AG04450 (cell line): ENCODE measurements around the gene ADAM10. TPM values are rescaled to one million over a fixed set of nuclear protein-coding genes. Genes with fewer than 3 reads are reported as not detected.
"Not testable (repeated sequence)": the region's sequence is repeated elsewhere in the genome, so short reads cannot be mapped to it uniquely, and the experiment has no call there.

Source experiments
- CTCF ChIA-PET: fragments of 300-600, 350-600 bp; formaldehyde crosslinking; extraction: SDS; loops from one replicate; lab custom pipeline; 2022; ENCODE audit warnings: antibody characterized with exemption, inconsistent platforms; lab: Charles Lee
- POLR2A ChIA-PET: fragments of 350-600 bp; formaldehyde crosslinking; extraction: SDS; loops from one replicate; lab custom pipeline; 2021; ENCODE audit warnings: antibody characterized with exemption, inconsistent platforms; lab: Yijun Ruan, JAX
- DNase-seq: peaks from one replicate; pipeline ENCODE4 v3.0.0-alpha.2; 2011; ENCODE audit warnings: low read depth, low spot score
- H3K27ac ChIP-seq: one replicate; pipeline ENCODE4 v1.5.1; 2012; ENCODE audit warnings: low read depth, low read length, control low read depth
- H3K27me3 ChIP-seq: one replicate; pipeline ENCODE4 v1.6.0; 2012; ENCODE audit warnings: low read length; ENCODE audit not compliant: control insufficient read depth, insufficient read depth
- H3K4me3 ChIP-seq: 2 replicates; pipeline ENCODE4 v1.5.1; 2011; ENCODE audit warnings: mild to moderate bottlenecking, low read depth, low read length, control low read depth
- H3K9me3 ChIP-seq: 2 replicates; pipeline ENCODE4 v1.5.1; 2012; ENCODE audit warnings: low read length; ENCODE audit not compliant: control insufficient read depth, insufficient read depth
- polyA plus RNA-seq: library from polyadenylated mRNA; depleted of rRNA; stranded (reverse); fragments of >200 nt; gene quantifications from 2 replicates; pipeline ENCODE4 v1.2.3, GENCODE V29; 2011
- TF ChIP-seq, protein P1 (sequence below): IDR thresholded peaks from 2 replicates; pipeline ENCODE4 v1.5.1; 2011; ENCODE audit warnings: low read depth, low read length, control low read depth, inconsistent platforms

Gene ADAM10
- polyA plus RNA-seq, 1 experiment = 220 TPM

DNA sequence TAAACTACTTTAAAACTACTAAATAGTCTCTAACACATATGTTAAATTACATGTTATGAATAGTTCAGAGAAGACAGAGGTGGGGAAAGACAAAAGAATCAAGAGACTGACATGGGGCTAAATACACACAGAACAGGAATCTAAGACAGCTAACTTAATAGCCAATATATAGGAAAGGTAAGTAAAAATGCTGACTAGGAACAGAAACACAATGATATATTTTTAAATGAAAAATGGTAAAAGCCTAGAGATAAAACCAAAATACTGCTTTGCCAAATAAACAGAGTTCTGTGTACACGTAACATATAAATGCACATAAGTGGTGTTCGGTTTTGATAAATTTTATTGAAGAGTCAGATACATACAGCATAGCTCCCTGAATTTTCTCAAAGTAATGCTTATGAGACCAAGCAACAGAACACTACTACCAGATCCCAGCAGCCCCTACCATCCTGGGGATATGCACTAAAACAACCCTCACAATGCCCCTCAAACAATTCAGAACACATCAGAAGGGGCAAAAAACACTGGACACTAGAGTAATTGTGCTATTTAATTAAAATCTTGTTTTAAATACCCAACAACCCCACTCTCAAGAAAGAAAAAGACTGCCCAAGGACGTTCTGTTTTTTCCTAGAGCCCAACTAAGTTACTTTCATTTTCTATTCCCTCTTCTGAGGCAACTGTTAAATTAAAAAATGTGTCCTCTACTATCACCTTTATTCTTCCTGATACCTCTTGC lies 121.1 kb downstream of the ADAM10 start:
- TF ChIP-seq, protein P1, sequence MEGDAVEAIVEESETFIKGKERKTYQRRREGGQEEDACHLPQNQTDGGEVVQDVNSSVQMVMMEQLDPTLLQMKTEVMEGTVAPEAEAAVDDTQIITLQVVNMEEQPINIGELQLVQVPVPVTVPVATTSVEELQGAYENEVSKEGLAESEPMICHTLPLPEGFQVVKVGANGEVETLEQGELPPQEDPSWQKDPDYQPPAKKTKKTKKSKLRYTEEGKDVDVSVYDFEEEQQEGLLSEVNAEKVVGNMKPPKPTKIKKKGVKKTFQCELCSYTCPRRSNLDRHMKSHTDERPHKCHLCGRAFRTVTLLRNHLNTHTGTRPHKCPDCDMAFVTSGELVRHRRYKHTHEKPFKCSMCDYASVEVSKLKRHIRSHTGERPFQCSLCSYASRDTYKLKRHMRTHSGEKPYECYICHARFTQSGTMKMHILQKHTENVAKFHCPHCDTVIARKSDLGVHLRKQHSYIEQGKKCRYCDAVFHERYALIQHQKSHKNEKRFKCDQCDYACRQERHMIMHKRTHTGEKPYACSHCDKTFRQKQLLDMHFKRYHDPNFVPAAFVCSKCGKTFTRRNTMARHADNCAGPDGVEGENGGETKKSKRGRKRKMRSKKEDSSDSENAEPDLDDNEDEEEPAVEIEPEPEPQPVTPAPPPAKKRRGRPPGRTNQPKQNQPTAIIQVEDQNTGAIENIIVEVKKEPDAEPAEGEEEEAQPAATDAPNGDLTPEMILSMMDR = no peak
- H3K27me3 ChIP-seq = no peaks in the 10 kb centered on the region
- H3K9me3 ChIP-seq = 0 out of 2 replicates have a peak, but pooled peaks cover 2% of the 10 kb centered on the region
- ChIA-PET POLR2A (no interaction called here), CTCF (interaction anchor here (0.9 kb wide), 1 partner anchor 400 kb away, joined by 3 read pairs; no protein-coding TSS in a partner anchor)
- no peak overlapping the region for H3K27ac ChIP-seq
- no peak for DNase-seq
- H3K4me3 ChIP-seq = peak overlapping the region; percentile 34

- TF ChIP-seq, protein P1 = no peak
- no peak overlapping the region for H3K4me3 ChIP-seq
- H3K27ac ChIP-seq = no peak overlapping the region
- ChIA-PET CTCF (interaction anchor here (0.9 kb wide), 1 partner anchor 400 kb away, joined by 3 read pairs; no protein-coding TSS in a partner anchor), POLR2A (no interaction called here)
- no peak for DNase-seq
- 0 out of 2 replicates have a peak, but pooled peaks cover 2% of the 10 kb centered on the region for H3K9me3 ChIP-seq
- H3K27me3 ChIP-seq = no peaks in the 10 kb centered on the region
Observed at GRCh38 chr15:58627701-58628100, 121.8 kb downstream of the ADAM10 start.

- TF ChIP-seq, protein P1 = no peak
- Histone ChIP-seq H3K4me3 (no peak overlapping the region), H3K27ac (no peak overlapping the region), H3K9me3 (0 out of 2 replicates have a peak, but pooled peaks cover 2% of the 10 kb centered on the region), H3K27me3 (no peaks in the 10 kb centered on the region)
- no peak for DNase-seq
- POLR2A ChIA-PET = no interaction called here
- CTCF ChIA-PET = no interaction called here
Observed at GRCh38 chr15:58627046-58627445, 122.5 kb downstream of the ADAM10 start.

DNA sequence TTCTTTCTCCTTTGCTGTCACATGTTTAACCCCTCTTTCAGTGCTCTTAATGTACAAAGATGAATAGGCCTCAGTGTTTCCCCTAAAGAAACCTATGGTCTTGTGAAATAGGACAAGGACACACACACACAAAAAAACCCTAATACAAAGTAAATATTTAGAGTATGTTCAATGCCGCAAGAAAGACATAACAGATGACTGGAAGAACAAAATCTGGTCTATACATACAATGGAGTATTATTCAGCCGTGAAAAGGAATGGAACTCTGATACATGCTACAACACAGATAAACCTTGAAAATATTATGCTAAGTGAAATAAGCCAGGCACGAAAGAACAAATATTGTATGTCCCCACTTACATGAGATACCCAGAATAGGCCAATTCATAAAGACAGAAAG lies 123.1 kb downstream of the ADAM10 start:
- DNase-seq = no peak
- ChIA-PET CTCF (no interaction called here), POLR2A (no interaction called here)
- TF ChIP-seq, protein P1 = no peak
- Histone ChIP-seq H3K4me3 (no peak overlapping the region), H3K27me3 (no peaks in the 10 kb centered on the region), H3K27ac (no peak overlapping the region), H3K9me3 (0 out of 2 replicates have a peak, but pooled peaks cover 2% of the 10 kb centered on the region)

GRCh38 chr15:58622877-58623276 lies 126.6 kb downstream of the ADAM10 start:
- CTCF ChIA-PET = no interaction called here
- POLR2A ChIA-PET = no interaction called here
- peaks cover 2% of the 10 kb centered on the region; the same call in 1 of the 2 replicates for H3K9me3 ChIP-seq

GRCh38 chr15:58620268-58620667 lies 129.2 kb downstream of the ADAM10 start:
- DNase-seq, H3K9me3 ChIP-seq, CTCF ChIA-PET, H3K4me3 ChIP-seq, POLR2A ChIA-PET, H3K27me3 ChIP-seq, H3K27ac ChIP-seq: not testable (repeated sequence)

More at GRCh38 chr15:58622877-58623276, 126.6 kb downstream of the ADAM10 start:
- Histone ChIP-seq H3K27me3 (no peaks in the 10 kb centered on the region), H3K27ac (no peak overlapping the region), H3K4me3 (no peak overlapping the region)
- no peak for DNase-seq
- TF ChIP-seq, protein P1 = no peak
